Transverse colon (tissue), 4 donors: Measurements from ENCODE around the gene SEMA5B. TPM values are rescaled to one million over a fixed set of nuclear protein-coding genes. Genes with fewer than 3 reads are reported as not detected.
A peak's percentile ranks its signal among the peaks of the same experiment; 100 is the strongest.

Experiments
- DNase-seq: peaks from one replicate; pipeline ENCODE4 v3.0.0-alpha.2; 2019
- H3K27ac ChIP-seq, 4 donors: fragments of 200-600 bp; sonication (generic); 2 replicates each; pipeline ENCODE4 v1.5.1; 2016 to 2018; ENCODE audit warnings: inconsistent platforms in 4 of 4
- H3K27me3 ChIP-seq: fragments of 200-600 bp; sonication (generic); 2 replicates; pipeline ENCODE4 v1.5.1; 2017; ENCODE audit warnings: inconsistent platforms
- H3K36me3 ChIP-seq, 4 donors: fragments of 200-600 bp; sonication (generic); 2 replicates each; pipeline ENCODE4 v1.5.1; 2017 to 2019; ENCODE audit warnings: inconsistent platforms in 4 of 4
- H3K4me1 ChIP-seq, 4 donors: fragments of 200-600 bp; sonication (generic); 2 replicates each; pipeline ENCODE4 v1.5.1; 2017 to 2020; ENCODE audit warnings: inconsistent platforms in 4 of 4
- H3K4me3 ChIP-seq, 4 donors: fragments of 200-600 bp; sonication (generic); 1 replicate in 1 of 4; 2 replicates in 3 of 4; pipeline versions ENCODE4 v1.5.1 to v1.6.1; 2017 to 2019; ENCODE audit warnings: inconsistent platforms in 4 of 4
- H3K9me3 ChIP-seq, 2 donors: fragments of 200-600 bp; sonication (generic); 2 replicates each; pipeline ENCODE4 v1.5.1; 2017 to 2019; ENCODE audit warnings: inconsistent platforms in 2 of 2
- EP300 ChIP-seq: sonication (generic); formaldehyde crosslinking; IDR thresholded peaks from one replicate; pipeline ENCODE4 v1.6.1; 2017; ENCODE audit warnings: antibody characterized with exemption, low read depth
- POLR2A ChIP-seq: fragments of 450-650 bp; IDR thresholded peaks from one replicate; pipeline ENCODE4 v1.6.1; 2016; ENCODE audit warnings: antibody characterized with exemption, mild to moderate bottlenecking, moderate library complexity
- POLR2AphosphoS5 ChIP-seq, 3 donors: sonication (generic); formaldehyde crosslinking; IDR thresholded peaks; one replicate each; pipeline ENCODE4 v1.6.1; 2016; ENCODE audit warnings: antibody characterized with exemption in 3 of 3
- WGBS, 2 donors: methylation state at CpG; one replicate each; pipeline ENCODE4 v1.1.5; 2018; ENCODE audit warnings: low coverage in 1 of 2; 5-methylcytosine and 5-hydroxymethylcytosine counted together
- in situ Hi-C, 4 donors: fragments of 200-750 bp; cut with MboI; loops; one replicate each; pipeline versions ENCODE4 v1.15.0 to v1.15.1; 2017; ENCODE audit warnings: low sequenced_read_pairs in 3 of 4, low pct_ligation_motif_present in 1 of 4, low pct_unique_long_range_greater_than_20kb in 1 of 4
- intact Hi-C: fragments of 100-400 bp; cut with DNase I; formaldehyde crosslinking; loops from one replicate; pipeline ENCODE4 v1.15.1; 2023; ENCODE audit warnings: low total_unique reads
- total RNA-seq, 4 donors: library from RNA; depleted of rRNA; stranded (reverse); fragments of >200 nt; gene quantifications; one replicate each; pipeline ENCODE4 v1.1.0, GENCODE V29; 2016
- TF ChIP-seq, protein P1 (sequence below), 5 experiments: fragments of 200-600 bp in 3 of 5; fragments of 450-650 bp in 2 of 5; sonication (generic) in 3 of 5; IDR thresholded peaks; 1 replicate in 2 of 5; 2 replicates in 3 of 5; pipeline ENCODE4 v1.5.1; 2016 to 2017; ENCODE audit warnings: antibody characterized with exemption in 5 of 5, inconsistent platforms in 3 of 5, mild to moderate bottlenecking in 2 of 5, moderate library complexity in 1 of 5

Gene SEMA5B
- total RNA-seq, 4 donors from 2014 or later, result 0.16 to 1.4 (median 0.27) TPM; not detected in 1

DNA sequence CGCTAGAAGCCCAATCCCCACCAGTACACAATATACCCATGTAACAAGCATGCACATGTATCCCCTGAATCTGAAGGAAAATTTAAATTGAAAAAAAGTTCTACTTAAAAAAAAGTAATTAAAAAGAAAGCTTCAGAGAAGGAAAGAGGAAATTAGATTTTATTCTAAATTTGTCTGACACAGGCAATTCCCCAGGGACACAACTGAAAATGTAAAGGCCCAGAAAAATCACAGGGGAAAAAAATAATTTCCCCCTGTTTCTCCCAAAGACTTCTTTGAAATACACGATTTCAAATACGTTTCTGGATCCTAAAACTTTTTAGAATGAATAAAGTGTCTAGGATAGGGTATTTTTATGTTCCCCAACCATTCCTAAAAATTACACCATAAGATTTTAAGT, 42.9 kb downstream of the SEMA5B start:
- Histone ChIP-seq H3K36me3 (no peaks in the 10 kb centered on the region), H3K27ac (no peak overlapping the region), H3K9me3 (no peaks in the 10 kb centered on the region), H3K4me3 (no peak overlapping the region), H3K4me1 (peaks cover 0 to 5% (median 2%) of the 10 kb centered on the region in 4 donors), H3K27me3 (peaks cover 17% of the 10 kb centered on the region)
- intact Hi-C loops (no loop called here), in situ Hi-C loops (no loop called here)
- DNase-seq, result no peak
- TF ChIP-seq EP300 (no peak), POLR2AphosphoS5 (IDR thresholded peaks at IDR 0.05) (no peak), POLR2A (no peak)
- TF ChIP-seq, protein P1, sequence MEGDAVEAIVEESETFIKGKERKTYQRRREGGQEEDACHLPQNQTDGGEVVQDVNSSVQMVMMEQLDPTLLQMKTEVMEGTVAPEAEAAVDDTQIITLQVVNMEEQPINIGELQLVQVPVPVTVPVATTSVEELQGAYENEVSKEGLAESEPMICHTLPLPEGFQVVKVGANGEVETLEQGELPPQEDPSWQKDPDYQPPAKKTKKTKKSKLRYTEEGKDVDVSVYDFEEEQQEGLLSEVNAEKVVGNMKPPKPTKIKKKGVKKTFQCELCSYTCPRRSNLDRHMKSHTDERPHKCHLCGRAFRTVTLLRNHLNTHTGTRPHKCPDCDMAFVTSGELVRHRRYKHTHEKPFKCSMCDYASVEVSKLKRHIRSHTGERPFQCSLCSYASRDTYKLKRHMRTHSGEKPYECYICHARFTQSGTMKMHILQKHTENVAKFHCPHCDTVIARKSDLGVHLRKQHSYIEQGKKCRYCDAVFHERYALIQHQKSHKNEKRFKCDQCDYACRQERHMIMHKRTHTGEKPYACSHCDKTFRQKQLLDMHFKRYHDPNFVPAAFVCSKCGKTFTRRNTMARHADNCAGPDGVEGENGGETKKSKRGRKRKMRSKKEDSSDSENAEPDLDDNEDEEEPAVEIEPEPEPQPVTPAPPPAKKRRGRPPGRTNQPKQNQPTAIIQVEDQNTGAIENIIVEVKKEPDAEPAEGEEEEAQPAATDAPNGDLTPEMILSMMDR (IDR thresholded peaks at IDR 0.05), result no peak
- WGBS, 2 donors, result 76 to 88% methylated on average over 3 of the region's 3 CpGs

DNA sequence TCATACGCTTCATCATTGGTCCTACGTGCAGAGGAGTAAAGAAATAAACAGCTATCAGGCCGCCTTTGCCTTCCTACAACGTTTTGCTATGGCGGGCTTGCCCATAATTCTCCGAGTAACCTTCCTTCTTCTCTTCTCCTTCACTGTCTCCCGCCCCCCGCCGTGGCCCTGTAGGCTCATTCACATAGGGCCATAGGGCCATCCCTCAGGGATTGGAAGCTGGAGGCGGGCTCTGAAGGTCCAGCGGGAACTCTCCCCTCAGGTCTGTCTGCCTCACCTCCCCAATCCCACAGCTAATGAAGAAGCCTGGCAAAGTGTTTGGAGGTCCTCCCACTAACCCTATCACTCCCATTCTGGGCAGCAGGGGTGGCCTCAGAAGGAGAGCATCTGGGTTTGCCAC, 43.6 kb downstream of the SEMA5B start:
- WGBS, 2 donors, result 89% methylated on average over 9 to 11 of the region's 11 CpGs

DNA sequence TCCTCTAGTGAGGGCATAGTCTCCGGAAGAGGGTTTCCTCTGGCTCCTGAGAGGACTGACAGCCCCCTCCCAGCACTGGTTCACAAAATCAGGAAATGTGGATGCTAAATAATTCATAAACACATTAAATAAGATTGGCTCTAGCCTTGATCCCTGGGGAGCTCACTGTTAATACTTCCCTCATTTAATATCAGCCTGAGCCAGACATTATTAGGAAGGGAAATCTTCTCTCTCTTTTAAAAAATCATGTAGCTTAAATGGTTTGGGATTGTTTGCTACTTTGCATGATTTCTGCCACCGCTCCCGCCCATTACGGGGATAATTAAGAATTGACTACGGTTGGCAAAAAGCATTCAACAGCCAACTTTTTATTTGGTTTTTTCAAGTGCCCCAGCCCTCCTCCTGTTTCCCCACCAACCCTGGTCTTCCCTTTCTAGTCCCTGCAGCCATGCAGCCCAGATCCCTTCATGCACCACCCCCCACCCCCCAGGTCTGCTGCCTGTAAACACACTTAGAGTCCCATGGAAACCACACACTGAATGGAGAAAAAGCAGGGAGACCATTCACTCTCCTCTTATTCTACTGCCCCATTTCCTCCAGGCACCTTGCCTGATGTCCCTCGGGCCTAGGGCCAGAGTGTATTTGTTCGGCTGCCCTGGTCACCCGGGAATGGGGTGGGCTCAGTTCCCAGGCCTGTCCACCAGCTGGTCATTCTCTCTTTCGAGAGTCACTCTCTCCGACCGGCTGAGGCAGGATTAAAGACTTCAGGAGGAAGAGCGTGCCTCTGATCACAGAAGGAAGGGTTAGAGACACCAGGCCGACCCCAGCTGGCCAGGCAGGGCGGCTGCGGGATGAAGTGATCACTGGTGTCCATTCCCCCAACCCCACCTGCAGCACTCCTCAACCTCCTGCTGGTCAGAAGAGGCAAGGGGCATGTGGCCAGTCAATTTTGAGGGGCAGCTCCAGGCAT, 45.1 kb downstream of the SEMA5B start:
- no peak overlapping the region for H3K27ac ChIP-seq
- H3K36me3 ChIP-seq, result no peaks in the 10 kb centered on the region
- WGBS, 2 donors, result 76 to 78% methylated on average over 4 to 15 of the region's 15 CpGs
- H3K4me1 ChIP-seq, result peaks cover 0 to 8% (median 5%) of the 10 kb centered on the region in 4 donors
- DNase-seq, result no peak
- intact Hi-C loops, result no loop called here
- no peak overlapping the region for H3K4me3 ChIP-seq
- H3K27me3 ChIP-seq, result peaks cover 5% of the 10 kb centered on the region
- in situ Hi-C loops, result no loop called here
- TF ChIP-seq POLR2AphosphoS5 (IDR thresholded peaks at IDR 0.05), result peak in 1 of 3 donors; percentile 26
- TF ChIP-seq EP300, result no peak
- no peaks in the 10 kb centered on the region for H3K9me3 ChIP-seq

More for the DNA sequence above, 43.6 kb downstream of the SEMA5B start:
- H3K4me3 ChIP-seq, result no peak overlapping the region
- H3K36me3 ChIP-seq, result no peaks in the 10 kb centered on the region
- no peaks in the 10 kb centered on the region for H3K9me3 ChIP-seq
- peaks cover 0 to 5% (median 2%) of the 10 kb centered on the region in 4 donors for H3K4me1 ChIP-seq
- no peak for DNase-seq
- TF ChIP-seq POLR2A (no peak), EP300 (no peak), POLR2AphosphoS5 (IDR thresholded peaks at IDR 0.05) (no peak)
- TF ChIP-seq, protein P1 (IDR thresholded peaks at IDR 0.05), result no peak
- peaks cover 17% of the 10 kb centered on the region for H3K27me3 ChIP-seq
- H3K27ac ChIP-seq, result no peak overlapping the region
- intact Hi-C loops (no loop called here), in situ Hi-C loops (no loop called here)

DNA sequence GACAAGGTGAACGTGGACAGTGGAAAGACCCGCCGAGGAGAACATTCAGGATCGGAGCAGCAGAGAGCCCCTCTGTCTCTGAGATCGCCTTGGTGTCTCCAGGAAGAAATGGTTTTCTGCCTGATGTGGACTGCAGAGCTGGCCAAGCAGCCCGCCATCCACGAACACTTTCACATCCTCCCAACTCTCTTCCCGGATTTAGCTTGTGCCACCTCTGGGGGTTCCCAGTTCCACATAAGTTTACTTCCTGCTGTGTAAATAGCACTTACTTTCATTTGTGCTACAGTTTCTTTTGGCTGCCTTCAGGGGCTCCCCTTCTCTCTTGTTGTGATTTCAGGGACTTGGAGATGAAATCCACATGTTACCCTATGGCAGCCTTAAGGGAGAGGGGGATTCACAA, 48.4 kb downstream of the SEMA5B start:
- intact Hi-C loops, result no loop called here
- DNase-seq, result no peak
- TF ChIP-seq POLR2A (no peak), EP300 (no peak), POLR2AphosphoS5 (IDR thresholded peaks at IDR 0.05) (no peak)
- TF ChIP-seq, protein P1 (IDR thresholded peaks at IDR 0.05), result no peak
- no peaks in the 10 kb centered on the region for H3K27me3 ChIP-seq
- H3K4me1 ChIP-seq, result peaks cover 4 to 24% (median 13%) of the 10 kb centered on the region in 4 donors
- no peak overlapping the region for H3K27ac ChIP-seq
- WGBS, 2 donors, result 72 to 100% methylated on average over 1 to 8 of the region's 8 CpGs
- no peaks in the 10 kb centered on the region for H3K36me3 ChIP-seq
- in situ Hi-C loops, result no loop called here
- no peak overlapping the region for H3K4me3 ChIP-seq
- no peaks in the 10 kb centered on the region for H3K9me3 ChIP-seq
